Measurements from ENCODE around the gene TRIM42. TPM values are rescaled to one million over a fixed set of nuclear protein-coding genes. Genes with fewer than 3 reads are reported as not detected.

Gene TRIM42
- total RNA-seq, 6 experiments from 2014 or later = not detected

- H3K27me3 Mint-ChIP-seq (ENCODE audit: insufficient read depth) = no peaks in the 10 kb centered on the region; the same call in none of the 2 replicates
- no peaks in the 10 kb centered on the region for H3K4me1 Mint-ChIP-seq (ENCODE audit: low read depth)
- H3K27ac Mint-ChIP-seq = no peak overlapping the region
- no peaks in the 10 kb centered on the region for H3K36me3 Mint-ChIP-seq (ENCODE audit: low read depth)
- no peak for DNase-seq
- no peak overlapping the region for H3K4me3 Mint-ChIP-seq
- H3K9me3 Mint-ChIP-seq = peaks cover 33% of the 10 kb centered on the region
- no peak for TF ChIP-seq CTCF (IDR thresholded peaks at IDR 0.05)
These were observed 31.9 kb downstream of the TRIM42 start for GRCh38 chr3:140709751-140710150.

GRCh38 chr3:140710711-140711389 lies 33.0 kb downstream of the TRIM42 start:
- Mint-ChIP-seq H3K9me3 (peaks cover 27% of the 10 kb centered on the region), H3K36me3 (ENCODE audit: low read depth) (no peaks in the 10 kb centered on the region), H3K27me3 (ENCODE audit: insufficient read depth) (no peaks in the 10 kb centered on the region; the same call in none of the 2 replicates), H3K4me3 (no peak overlapping the region), H3K4me1 (ENCODE audit: low read depth) (no peaks in the 10 kb centered on the region), H3K27ac (no peak overlapping the region)
- TF ChIP-seq CTCF (IDR thresholded peaks at IDR 0.05) = no peak
- no peak for DNase-seq

- no peak for TF ChIP-seq CTCF (IDR thresholded peaks at IDR 0.05)
- H3K27ac Mint-ChIP-seq = no peak overlapping the region
These were observed 33.6 kb downstream of the TRIM42 start for GRCh38 chr3:140711390-140712035.

GRCh38 chr3:140712301-140712700 lies 34.4 kb downstream of the TRIM42 start:
- no peak for DNase-seq
- TF ChIP-seq CTCF (IDR thresholded peaks at IDR 0.05) = no peak
- Mint-ChIP-seq H3K27me3 (ENCODE audit: insufficient read depth) (no peaks in the 10 kb centered on the region; the same call in none of the 2 replicates), H3K4me1 (ENCODE audit: low read depth) (no peaks in the 10 kb centered on the region), H3K27ac (no peak overlapping the region), H3K9me3 (peaks cover 20% of the 10 kb centered on the region), H3K36me3 (ENCODE audit: low read depth) (no peaks in the 10 kb centered on the region), H3K4me3 (no peak overlapping the region)

More at GRCh38 chr3:140711390-140712035, 33.6 kb downstream of the TRIM42 start:
- Mint-ChIP-seq H3K27me3 (ENCODE audit: insufficient read depth) (no peaks in the 10 kb centered on the region; the same call in none of the 2 replicates), H3K9me3 (peaks cover 21% of the 10 kb centered on the region), H3K36me3 (ENCODE audit: low read depth) (no peaks in the 10 kb centered on the region), H3K4me1 (ENCODE audit: low read depth) (no peaks in the 10 kb centered on the region), H3K4me3 (no peak overlapping the region)
- DNase-seq = no peak

- H3K9me3 Mint-ChIP-seq = peaks cover 18% of the 10 kb centered on the region
- no peak overlapping the region for H3K27ac Mint-ChIP-seq
- TF ChIP-seq CTCF (IDR thresholded peaks at IDR 0.05) = no peak
- no peak overlapping the region for H3K4me3 Mint-ChIP-seq
- no peaks in the 10 kb centered on the region for H3K36me3 Mint-ChIP-seq (ENCODE audit: low read depth)
- H3K4me1 Mint-ChIP-seq (ENCODE audit: low read depth) = no peaks in the 10 kb centered on the region
- no peak for DNase-seq
- no peaks in the 10 kb centered on the region for H3K27me3 Mint-ChIP-seq (ENCODE audit: insufficient read depth)
These were observed 37.2 kb downstream of the TRIM42 start for GRCh38 chr3:140715035-140715434.

Measured in HFFc6 (cell line).